B cell (primary cell): Measurements from ENCODE around the gene DAPP1. TPM values are rescaled to one million over a fixed set of nuclear protein-coding genes. Genes with fewer than 3 reads are reported as not detected.
A peak's percentile ranks its signal among the peaks of the same experiment; 100 is the strongest.

Source experiments
- ATAC-seq: fragments of 200-7000 bp; cut with Tn5 transposase; one replicate; pipeline ENCODE4 v1.10.0; 2021; ENCODE audit warnings: low read depth, mild to moderate bottlenecking, moderate number of reproducible peaks, moderate library complexity
- CTCF ChIA-PET: fragments of 350-600 bp; sonication (Branson Sonifier 250); formaldehyde crosslinking; loops from one replicate; lab custom pipeline; 2021; ENCODE audit warnings: antibody characterized with exemption, inconsistent platforms; lab: Charles Lee
- POLR2A ChIA-PET: fragments of 350-600 bp; sonication (Branson Sonifier 250); formaldehyde crosslinking; loops from one replicate; lab custom pipeline; 2021; ENCODE audit warnings: antibody characterized with exemption; lab: Charles Lee
- DNase-seq: peaks from one replicate; pipeline ENCODE4 v3.0.0; 2013
- H2AFZ ChIP-seq: 2 replicates; pipeline ENCODE4 v1.6.1; 2012; ENCODE audit warnings: mild to moderate bottlenecking, low read depth, low read length; ENCODE audit not compliant: insufficient read depth, poor library complexity, severe bottlenecking
- H3K27ac ChIP-seq, 2 donors: 1 replicate in 1 of 2; 2 replicates in 1 of 2; pipeline ENCODE4 v1.5.1; 2012 to 2013; ENCODE audit warnings: low read length in 2 of 2, mild to moderate bottlenecking in 2 of 2, moderate library complexity in 1 of 2
- H3K27me3 ChIP-seq, 4 experiments: fragments of 200-600 bp in 1 of 4; sonication (generic) in 1 of 4; replicated peaks in 1 of 4; 1 replicate in 2 of 4; 2 replicates in 2 of 4; pipeline versions ENCODE4 v1.6.1 to v1.7.0; 2013 to 2016; ENCODE audit warnings: low read length in 3 of 4, mild to moderate bottlenecking in 2 of 4, mixed read lengths in 1 of 4, moderate library complexity in 1 of 4; ENCODE audit not compliant: insufficient read depth in 4 of 4, control insufficient read depth in 3 of 4; ENCODE audit errors: control extremely low read depth in 1 of 4
- H3K36me3 ChIP-seq, 2 experiments: replicated peaks in 1 of 2; 1 replicate in 1 of 2; 2 replicates in 1 of 2; pipeline versions ENCODE4 v1.6.1 to v1.7.1; 2013; ENCODE audit warnings: low read length in 1 of 2; ENCODE audit not compliant: insufficient read depth in 2 of 2, control insufficient read depth in 1 of 2; ENCODE audit errors: control extremely low read depth in 1 of 2, extremely low read depth in 1 of 2
- H3K4me1 ChIP-seq, 2 donors: fragments of 200-600 bp in 1 of 2; sonication (generic) in 1 of 2; 1 replicate in 1 of 2; 2 replicates in 1 of 2; pipeline versions ENCODE4 v1.5.1 to v1.6.1; 2013 to 2017; ENCODE audit warnings: low read length in 2 of 2; ENCODE audit not compliant: control insufficient read depth in 2 of 2, insufficient read depth in 2 of 2
- H3K4me2 ChIP-seq: replicated peaks from 2 replicates; pipeline ENCODE3; 2012; ENCODE audit warnings: mild to moderate bottlenecking, low read depth, low read length; ENCODE audit not compliant: poor library complexity, severe bottlenecking
- H3K4me3 ChIP-seq, 5 experiments: fragments of 200-600 bp in 1 of 5; sonication (generic) in 1 of 5; 1 replicate in 3 of 5; 2 replicates in 2 of 5; pipeline versions ENCODE4 v1.5.1 to v1.7.0; 2011 to 2016; ENCODE audit warnings: low read length in 4 of 5, mild to moderate bottlenecking in 4 of 5, low read depth in 2 of 5, control low read depth in 1 of 5, moderate library complexity in 1 of 5; ENCODE audit not compliant: insufficient read depth in 1 of 5; ENCODE audit errors: control extremely low read depth in 1 of 5, extremely low read depth in 1 of 5
- H3K79me2 ChIP-seq: fragments of 200-600 bp; sonication (generic); one replicate; pipeline ENCODE4 v1.6.0; 2016; ENCODE audit warnings: low read length; ENCODE audit not compliant: control insufficient read depth, insufficient read depth
- H3K9ac ChIP-seq: fragments of 200-600 bp; sonication (generic); 2 replicates; pipeline ENCODE4 v1.6.1; 2017; ENCODE audit warnings: mild to moderate bottlenecking, low read length, moderate library complexity
- H3K9me3 ChIP-seq, 3 donors: one replicate each; pipeline versions ENCODE4 v1.6.1 to v1.7.1; 2013; ENCODE audit warnings: low read length in 2 of 3; ENCODE audit not compliant: control insufficient read depth in 2 of 3, insufficient read depth in 1 of 3; ENCODE audit errors: control extremely low read depth in 1 of 3
- H4K20me1 ChIP-seq: 2 replicates; pipeline ENCODE4 v1.6.0; 2012; ENCODE audit warnings: mild to moderate bottlenecking, low read length; ENCODE audit not compliant: insufficient read depth, control insufficient read depth, poor library complexity, severe bottlenecking
- H3K27ac Mint-ChIP-seq: one replicate; pipeline ENCODE4 v1.8.0; 2021; ENCODE audit warnings: mixed read lengths
- H3K27me3 Mint-ChIP-seq: one replicate; pipeline ENCODE4 v1.8.0; 2021; ENCODE audit warnings: mixed read lengths
- H3K4me1 Mint-ChIP-seq: one replicate; pipeline ENCODE4 v1.8.0; 2021; ENCODE audit warnings: mixed read lengths
- H3K4me3 Mint-ChIP-seq: one replicate; pipeline ENCODE4 v1.8.0; 2021; ENCODE audit warnings: mixed read lengths
- H3K9me3 Mint-ChIP-seq: one replicate; pipeline ENCODE4 v1.8.0; 2022; ENCODE audit warnings: mixed read lengths; ENCODE audit not compliant: insufficient read depth
- EZH2 ChIP-seq: IDR thresholded peaks from 2 replicates; pipeline ENCODE4 v1.6.1; 2012; ENCODE audit warnings: borderline replicate concordance, low read depth, mild to moderate bottlenecking, moderate library complexity, low read length; ENCODE audit not compliant: insufficient read depth, poor library complexity, severe bottlenecking
- WGBS: methylation state at CpG from one replicate; pipeline ENCODE4 v1.1.5; 2013; ENCODE audit warnings: missing lambda C conversion rate; ENCODE audit not compliant: insufficient coverage; 5-methylcytosine and 5-hydroxymethylcytosine counted together
- intact Hi-C: fragments of 100-400 bp; cut with micrococcal nuclease; formaldehyde crosslinking; loops from one replicate; pipeline ENCODE4 v1.10.0; 2022
- polyA plus RNA-seq: library from polyadenylated mRNA; depleted of rRNA; stranded (reverse); fragments of >200 nt; gene quantifications from 2 replicates; pipeline ENCODE4 v1.2.3, GENCODE V29; 2012
- total RNA-seq, 2 donors: library from RNA; stranded (reverse); fragments of 120-200 nt in 1 of 2; gene quantifications; 1 replicate in 1 of 2; 2 replicates in 1 of 2; pipeline versions ENCODE4 v1.2.3 to v1.2.4, GENCODE V29; 2013 to 2022
- TF ChIP-seq, protein P1 (sequence below): fragments of 200-600 bp; IDR thresholded peaks from one replicate; pipeline ENCODE4 v1.8.0; 2022; ENCODE audit warnings: antibody characterized with exemption, mild to moderate bottlenecking

The DAPP1 gene
- total and polyA plus RNA-seq, 2 donors (not counting 1 experiment from before 2014, with no cell fraction given), result 82.5 to 166 TPM

DNA sequence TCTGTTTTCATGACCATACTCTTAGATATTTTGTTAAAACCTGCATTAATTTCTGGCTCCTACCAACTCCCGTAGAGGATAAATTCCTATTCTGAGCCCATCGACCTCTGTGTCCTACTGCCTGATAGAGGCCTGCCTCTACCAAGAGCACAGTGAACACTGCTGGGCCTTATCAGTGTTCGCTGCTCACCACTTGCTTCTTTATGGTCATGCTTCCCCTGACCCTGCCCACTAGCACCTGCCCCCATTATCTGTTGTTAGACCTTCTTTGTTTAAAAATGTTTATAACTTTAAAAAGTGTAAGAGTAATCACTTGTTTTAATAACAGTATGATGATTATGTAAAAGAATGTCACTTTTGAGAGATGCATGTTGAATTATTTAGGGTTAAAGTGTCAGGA is 6.1 kb downstream of the DAPP1 start:
- no peak overlapping the region for H2AFZ ChIP-seq
- H3K79me2 ChIP-seq, result peaks cover 97% of the 10 kb centered on the region
- peak overlapping the region; percentile 86 for H3K4me3 Mint-ChIP-seq
- H3K27ac ChIP-seq, result peak overlapping the region; percentile 48 to 95
- CTCF ChIA-PET, result interaction anchor here (1.4 to 1.8 kb wide), 2 partner anchors 14 to 259 kb away, joined by 5 to 8 read pairs; partner anchors contain the start of gene TRMT10A
- peak overlapping the region in 1 of 5 experiments; percentile 49 for H3K4me3 ChIP-seq
- peaks cover 76% of the 10 kb centered on the region for H4K20me1 ChIP-seq
- WGBS, result 73% methylated on average over 2 of the region's 3 CpGs
- intact Hi-C loops, result loop anchor here (2.0 kb wide), 1 partner anchor 14 kb away; no protein-coding TSS in a partner anchor
- H3K4me2 ChIP-seq, result peak overlapping the region; percentile 80
- DNase-seq, result no peak
- peak overlapping the region; percentile 93 for H3K27ac Mint-ChIP-seq
- no peaks in the 10 kb centered on the region for H3K27me3 Mint-ChIP-seq
- no peaks in the 10 kb centered on the region for H3K9me3 Mint-ChIP-seq
- TF ChIP-seq EZH2, result no peak
- TF ChIP-seq, protein P1, sequence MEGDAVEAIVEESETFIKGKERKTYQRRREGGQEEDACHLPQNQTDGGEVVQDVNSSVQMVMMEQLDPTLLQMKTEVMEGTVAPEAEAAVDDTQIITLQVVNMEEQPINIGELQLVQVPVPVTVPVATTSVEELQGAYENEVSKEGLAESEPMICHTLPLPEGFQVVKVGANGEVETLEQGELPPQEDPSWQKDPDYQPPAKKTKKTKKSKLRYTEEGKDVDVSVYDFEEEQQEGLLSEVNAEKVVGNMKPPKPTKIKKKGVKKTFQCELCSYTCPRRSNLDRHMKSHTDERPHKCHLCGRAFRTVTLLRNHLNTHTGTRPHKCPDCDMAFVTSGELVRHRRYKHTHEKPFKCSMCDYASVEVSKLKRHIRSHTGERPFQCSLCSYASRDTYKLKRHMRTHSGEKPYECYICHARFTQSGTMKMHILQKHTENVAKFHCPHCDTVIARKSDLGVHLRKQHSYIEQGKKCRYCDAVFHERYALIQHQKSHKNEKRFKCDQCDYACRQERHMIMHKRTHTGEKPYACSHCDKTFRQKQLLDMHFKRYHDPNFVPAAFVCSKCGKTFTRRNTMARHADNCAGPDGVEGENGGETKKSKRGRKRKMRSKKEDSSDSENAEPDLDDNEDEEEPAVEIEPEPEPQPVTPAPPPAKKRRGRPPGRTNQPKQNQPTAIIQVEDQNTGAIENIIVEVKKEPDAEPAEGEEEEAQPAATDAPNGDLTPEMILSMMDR, result no peak
- H3K36me3 ChIP-seq, result peaks cover 2 to 33% of the 10 kb centered on the region in 2 experiments
- no peaks in the 10 kb centered on the region for H3K27me3 ChIP-seq
- H3K4me1 Mint-ChIP-seq, result peaks cover 86% of the 10 kb centered on the region
- H3K9ac ChIP-seq, result peak overlapping the region; percentile 94
- no peak for ATAC-seq
- H3K9me3 ChIP-seq, result no peaks in the 10 kb centered on the region
- peaks cover 86 to 93% of the 10 kb centered on the region in 2 donors for H3K4me1 ChIP-seq
- POLR2A ChIA-PET, result interaction anchor here (2.0 kb wide), 1 partner anchor 24 kb away, joined by 13 read pairs; no protein-coding TSS in a partner anchor

DNA sequence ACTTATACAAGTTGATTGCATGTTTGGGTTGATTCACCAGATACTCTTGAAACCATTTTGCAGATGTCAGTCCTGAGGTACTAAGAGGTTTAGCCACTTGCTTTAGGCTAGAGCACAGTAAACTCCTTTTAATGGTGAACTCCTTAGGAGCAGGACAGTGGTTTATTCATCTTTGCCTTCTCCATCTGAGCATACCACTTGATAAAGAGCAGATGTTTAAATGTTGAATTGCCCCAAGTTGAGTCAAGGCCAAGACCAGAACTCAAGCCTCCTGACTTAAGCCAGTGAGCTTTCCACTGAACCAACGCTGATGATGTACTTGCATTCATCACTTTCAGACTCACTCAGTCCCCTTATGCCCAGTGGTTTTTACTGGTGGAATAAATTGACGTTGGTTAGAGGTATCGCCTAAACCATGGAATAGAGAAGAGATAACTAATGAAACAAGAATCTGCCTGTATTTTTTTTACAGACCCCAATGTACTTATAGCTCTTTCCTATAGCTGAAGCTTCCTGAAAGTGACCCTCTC is 7.5 kb downstream of the DAPP1 start:
- no peak overlapping the region for H3K4me3 ChIP-seq
- DNase-seq, result no peak
- Mint-ChIP-seq H3K27ac (peak overlapping the region; percentile 77), H3K4me3 (peak overlapping the region; percentile 53), H3K4me1 (peaks cover 82% of the 10 kb centered on the region), H3K27me3 (no peaks in the 10 kb centered on the region), H3K9me3 (no peaks in the 10 kb centered on the region)
- POLR2A ChIA-PET, result no interaction called here
- intact Hi-C loops, result no loop called here
- peak overlapping the region in 1 of 2 donors; percentile 66 for H3K27ac ChIP-seq
- ATAC-seq, result no peak
- CTCF ChIA-PET, result interaction anchor here (0.8 to 2.6 kb wide), 3 partner anchors 12 to 46 kb away, joined by 3 to 16 read pairs (median 8); no protein-coding TSS in a partner anchor
- peaks cover 2 to 28% of the 10 kb centered on the region in 2 experiments for H3K36me3 ChIP-seq
- H2AFZ ChIP-seq, result no peak overlapping the region
- H3K9ac ChIP-seq, result no peak overlapping the region
- TF ChIP-seq, protein P1, result no peak
- no peak for TF ChIP-seq EZH2
- H3K27me3 ChIP-seq, result no peaks in the 10 kb centered on the region
- no peaks in the 10 kb centered on the region for H3K9me3 ChIP-seq
- peaks cover 79% of the 10 kb centered on the region for H4K20me1 ChIP-seq
- WGBS, result no CpG with 5 or more reads among the region's 3 CpGs
- peaks cover 77 to 90% of the 10 kb centered on the region in 2 donors for H3K4me1 ChIP-seq
- H3K4me2 ChIP-seq, result peak overlapping the region; percentile 36
- H3K79me2 ChIP-seq, result peaks cover 97% of the 10 kb centered on the region
